COLO668 (cell line): Measurements from ENCODE around the gene GPI.
"Not testable (repeated sequence)": the region's sequence is repeated elsewhere in the genome, so short reads cannot be mapped to it uniquely, and the experiment has no call there.

Experiments used
- DNase-seq: peaks from one replicate; lab custom pipeline; 2025; ENCODE audit not compliant: unreplicated experiment; lab: John Stamatoyannopoulos, UW

GPI gene

DNA sequence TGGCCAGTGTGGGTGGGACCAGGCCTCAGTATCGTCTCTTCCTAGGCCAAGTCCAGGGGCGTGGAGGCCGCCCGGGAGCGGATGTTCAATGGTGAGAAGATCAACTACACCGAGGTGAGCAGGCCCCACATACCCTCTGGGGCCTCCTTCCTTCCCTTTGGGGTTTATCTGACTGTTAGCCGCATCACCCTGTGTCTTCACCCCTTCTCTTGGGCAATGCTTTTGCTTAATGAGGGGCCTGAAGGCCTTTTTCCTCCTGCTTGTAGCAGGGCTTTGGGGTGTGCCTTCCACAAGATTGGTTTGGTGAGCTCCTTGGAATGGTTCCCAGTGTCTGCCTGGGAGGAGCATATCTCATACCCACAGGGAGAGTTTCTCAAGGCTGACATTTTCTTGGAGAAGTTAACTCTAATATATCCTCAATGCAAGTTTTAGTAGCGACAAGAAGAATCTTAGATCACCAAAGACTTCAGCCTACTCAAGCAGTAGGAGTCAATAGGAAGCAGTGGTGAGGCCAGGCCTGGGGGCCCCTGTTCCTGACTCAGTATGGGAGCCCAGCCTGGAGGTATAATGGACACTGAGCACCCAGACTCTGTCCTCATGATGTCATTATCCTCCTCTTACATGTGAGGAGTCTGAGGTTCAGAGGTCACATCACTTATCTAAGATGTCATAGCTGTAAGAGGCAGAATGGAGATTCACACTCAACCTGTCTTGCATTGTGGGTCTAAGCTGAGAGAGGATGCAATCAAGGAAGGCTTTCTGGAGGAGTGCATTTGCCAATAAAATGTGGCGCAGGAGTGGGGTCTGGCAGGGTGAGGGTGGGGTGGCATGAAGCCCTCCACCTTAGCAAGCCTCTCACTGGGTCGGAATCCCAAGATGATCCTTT is 2.0 kb downstream of the GPI start:
- DNase-seq: no peak

DNA sequence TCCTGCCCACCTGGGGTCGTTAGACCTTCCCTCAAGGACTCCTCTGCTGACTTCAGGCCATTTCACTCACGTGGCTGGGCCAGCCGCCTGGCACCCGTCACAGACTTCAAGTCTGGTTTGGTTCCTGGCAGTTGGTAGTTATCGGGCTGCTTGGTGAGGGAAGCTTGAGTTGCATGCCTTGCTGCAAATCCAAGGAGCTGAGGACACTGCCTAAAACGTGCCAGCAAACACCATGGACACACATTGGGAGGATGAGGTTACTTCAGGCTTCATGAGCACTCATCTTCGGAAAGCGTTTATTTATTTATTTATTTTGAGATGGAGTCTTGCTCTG is 2.6 kb downstream of the GPI start:
- DNase-seq: no peak

DNA sequence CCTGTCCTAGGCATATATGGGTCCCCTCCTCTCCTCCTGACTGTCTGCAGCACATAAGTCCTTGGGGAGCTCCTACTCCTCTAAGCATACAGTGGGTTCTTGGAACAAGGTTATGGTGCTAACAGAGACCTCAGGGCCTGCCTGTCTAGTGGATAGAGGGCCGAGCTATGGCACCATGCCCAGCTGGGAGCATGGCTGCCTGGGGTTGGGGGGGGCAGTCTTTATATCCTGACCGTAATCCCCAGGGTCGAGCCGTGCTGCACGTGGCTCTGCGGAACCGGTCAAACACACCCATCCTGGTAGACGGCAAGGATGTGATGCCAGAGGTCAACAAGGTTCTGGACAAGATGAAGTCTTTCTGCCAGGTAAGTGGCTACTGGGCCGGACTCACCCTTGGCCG is 3.3 kb downstream of the GPI start:
- DNase-seq: no peak

DNA sequence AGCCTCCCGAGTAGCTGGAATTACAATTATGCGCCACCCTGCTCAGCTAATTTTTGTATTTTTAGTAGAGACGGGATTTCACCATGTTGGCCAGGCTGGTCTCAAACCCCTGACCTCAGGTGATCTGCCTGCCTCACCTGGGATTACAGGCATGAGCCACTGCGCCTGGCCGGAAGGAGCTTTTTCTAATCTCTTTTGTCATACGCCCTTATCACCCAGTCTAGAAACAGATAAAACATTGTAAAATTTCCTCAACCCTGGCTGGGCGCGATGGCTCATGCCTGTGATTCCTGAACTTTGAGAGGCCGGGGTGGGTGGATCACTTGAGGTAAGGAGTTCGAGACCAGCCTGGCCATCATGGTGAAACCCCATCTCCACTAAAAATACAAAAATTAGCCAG is 4.2 kb downstream of the GPI start:
- DNase-seq: not testable (repeated sequence)

DNA sequence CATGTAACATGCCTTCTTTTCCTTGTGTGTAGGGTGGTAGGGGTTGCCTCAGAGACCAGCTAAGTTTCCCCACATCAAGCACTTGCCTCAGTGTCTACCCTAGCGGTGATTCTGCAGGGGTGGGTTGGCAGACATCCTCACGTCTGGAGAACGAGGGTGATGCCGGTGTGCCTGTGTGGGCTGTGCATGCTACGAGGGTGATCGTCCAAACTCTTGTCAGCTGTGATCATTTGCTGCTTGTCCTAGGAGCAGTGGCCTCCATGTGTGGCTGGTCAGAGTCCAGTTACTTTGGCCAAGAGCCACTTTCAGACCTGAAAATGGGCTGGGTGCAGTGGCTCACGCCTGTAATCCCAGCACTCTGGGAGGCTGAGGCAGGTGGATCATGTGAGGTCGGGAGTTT is 5.1 kb downstream of the GPI start:
- no peak for DNase-seq

DNA sequence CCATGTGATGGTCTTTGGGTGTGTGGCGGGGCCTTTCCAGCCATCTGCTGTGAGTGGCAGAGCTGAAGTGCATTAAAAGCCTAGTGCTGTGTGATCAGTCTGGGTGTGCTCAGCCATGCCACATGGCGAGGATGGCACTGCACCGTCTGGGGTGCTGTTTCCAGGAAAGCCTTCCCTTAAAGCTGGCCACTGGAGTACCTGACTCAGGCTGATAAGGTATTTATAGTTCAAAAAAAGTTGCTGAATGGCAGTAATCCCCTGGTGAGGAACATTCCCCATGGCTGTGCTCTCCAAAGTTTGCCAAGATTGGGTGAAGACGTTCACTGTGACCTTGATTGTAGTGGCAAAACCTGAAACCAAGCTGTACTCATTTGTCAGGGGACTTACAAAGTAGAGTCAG is 6.0 kb downstream of the GPI start:
- no peak for DNase-seq

DNA sequence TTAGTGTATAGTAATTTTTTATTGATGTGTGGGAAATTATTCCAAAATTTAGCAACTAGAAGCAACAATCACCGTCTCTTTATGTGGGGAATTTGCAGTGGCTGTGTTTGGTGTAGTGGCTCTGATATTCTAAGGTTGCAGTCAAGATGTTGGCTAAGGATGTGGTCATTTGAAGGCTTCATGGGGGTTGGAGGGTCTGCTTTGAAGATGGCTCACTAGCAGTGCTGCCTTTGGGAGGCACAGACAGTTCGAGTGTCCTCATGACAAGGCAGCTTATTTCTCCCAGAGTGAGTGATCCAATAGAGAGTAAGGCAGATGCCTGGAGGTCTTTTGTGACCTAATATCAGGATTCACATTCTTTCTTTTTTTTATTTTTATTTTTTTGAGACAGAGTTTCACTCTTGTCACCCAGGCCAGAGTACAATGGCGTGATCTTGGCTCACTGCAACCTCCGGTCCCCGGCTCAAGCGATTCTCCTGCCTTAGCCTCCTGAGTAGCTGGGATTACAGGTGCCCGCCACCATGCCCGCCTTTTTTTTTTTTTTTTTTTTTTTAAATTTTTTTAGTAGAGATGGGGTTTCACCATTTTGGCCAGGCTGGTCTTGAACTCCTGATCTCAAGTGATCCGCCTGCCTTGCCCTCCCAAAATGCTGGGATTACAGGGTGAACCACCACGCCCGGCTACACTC is 8.7 kb downstream of the GPI start:
- no peak for DNase-seq

DNA sequence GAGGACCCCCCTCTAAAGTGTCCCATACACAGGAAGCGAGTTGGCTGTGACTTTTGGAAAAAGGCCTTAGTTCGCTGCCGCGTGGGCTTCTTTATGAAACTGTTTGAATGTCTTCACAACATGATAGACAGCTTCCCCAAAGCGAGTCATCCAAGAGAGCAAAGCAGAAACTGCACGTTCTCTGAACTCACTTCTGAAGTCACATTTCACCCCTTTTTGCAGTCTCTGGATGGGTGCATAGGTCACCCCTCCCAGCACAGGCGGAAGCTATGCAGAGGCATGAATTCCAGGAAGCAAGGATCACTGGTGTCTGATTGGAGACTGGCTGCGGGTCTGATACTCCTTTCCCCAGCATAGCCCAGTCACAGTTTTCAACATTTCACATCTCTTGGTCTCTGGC is 10.6 kb downstream of the GPI start:
- DNase-seq: no peak

DNA sequence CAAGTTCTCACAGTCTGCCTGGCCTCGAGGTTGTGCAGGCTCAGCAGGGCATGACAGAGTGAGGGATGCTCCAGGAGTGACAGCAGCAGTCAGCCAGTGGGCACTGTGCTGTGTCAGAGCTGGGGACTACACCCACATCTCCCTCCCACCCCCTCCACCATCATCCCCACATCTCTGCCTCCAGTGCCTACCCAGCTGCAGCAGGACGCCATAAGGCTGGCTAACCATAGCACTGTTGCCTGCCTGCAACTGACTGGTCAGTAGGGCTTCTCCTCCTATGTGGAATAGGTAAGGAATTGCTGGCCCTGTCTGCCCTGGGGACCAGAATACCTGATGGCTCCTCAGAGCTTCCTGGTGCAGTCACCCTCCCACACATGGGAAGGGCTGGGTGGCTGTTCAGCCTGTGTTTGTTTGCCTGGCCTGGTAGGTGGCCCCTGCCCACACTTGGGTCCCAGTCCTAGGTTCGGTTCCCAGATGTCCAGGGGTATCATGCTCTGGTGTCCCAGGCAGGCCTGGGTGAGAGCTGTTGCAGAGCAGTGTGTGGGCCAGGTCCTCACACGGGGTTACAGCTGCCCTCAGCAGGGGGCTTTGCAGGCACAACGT is 15.7 kb downstream of the GPI start:
- DNase-seq: no peak

DNA sequence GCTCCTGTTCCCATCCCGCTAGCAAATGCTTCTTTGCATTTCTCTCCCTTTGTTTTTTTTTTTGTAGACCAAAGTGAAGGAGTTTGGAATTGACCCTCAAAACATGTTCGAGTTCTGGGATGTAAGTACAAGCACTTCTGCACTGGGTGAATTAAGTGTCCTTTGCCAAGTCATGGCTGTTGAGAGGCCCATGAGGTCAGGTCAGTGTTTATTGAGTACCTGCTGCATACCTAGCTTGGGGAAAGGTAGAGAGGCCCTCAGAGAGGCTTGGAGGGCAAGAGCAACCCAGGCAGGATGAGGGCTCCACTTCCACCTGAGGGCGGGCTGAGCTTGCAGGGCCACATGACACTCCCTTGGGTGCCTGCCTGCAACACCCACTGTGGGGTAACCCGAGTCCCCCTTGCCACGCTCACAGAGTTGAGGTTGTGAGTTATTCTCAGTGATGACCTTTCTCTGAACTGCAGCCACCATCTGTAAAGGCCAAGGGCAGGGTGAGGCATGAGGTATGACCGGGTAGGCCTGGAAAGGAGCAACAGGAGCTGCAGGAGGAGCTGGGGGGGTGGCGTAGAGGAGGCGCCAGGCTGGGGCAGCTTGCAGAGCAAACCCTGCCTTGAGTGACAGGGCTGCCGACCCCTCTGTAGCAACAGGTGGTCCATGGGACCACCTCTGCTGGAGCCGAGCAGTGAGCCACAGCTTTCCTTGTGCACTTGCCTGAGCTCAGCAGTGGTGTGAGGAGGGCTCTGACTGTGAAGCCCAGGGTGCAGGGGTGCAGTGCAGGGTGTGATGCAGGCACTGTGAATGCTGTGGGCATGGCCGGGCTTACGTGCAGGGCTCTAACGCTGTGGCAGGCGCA is 16.6 kb downstream of the GPI start:
- no peak for DNase-seq

DNA sequence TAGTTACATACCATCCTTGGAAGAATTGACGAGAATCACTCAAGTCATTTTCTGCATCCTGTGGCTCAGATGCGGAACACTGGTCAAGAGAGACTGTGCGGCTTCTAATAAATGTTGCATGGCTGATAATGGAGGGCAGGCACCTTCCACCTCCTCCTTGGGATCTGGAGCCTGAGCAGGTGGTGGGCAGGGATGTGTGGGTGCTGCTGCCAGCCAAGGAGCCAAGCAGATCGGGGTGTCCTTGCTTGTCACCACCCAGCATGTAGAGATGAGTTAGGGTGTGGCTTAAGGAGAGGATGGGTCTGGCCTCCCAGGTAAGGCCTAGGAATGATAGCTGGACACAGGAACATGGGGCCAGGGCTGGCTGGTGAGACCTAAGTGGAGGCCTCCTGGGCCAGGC is 17.5 kb downstream of the GPI start:
- no peak for DNase-seq

DNA sequence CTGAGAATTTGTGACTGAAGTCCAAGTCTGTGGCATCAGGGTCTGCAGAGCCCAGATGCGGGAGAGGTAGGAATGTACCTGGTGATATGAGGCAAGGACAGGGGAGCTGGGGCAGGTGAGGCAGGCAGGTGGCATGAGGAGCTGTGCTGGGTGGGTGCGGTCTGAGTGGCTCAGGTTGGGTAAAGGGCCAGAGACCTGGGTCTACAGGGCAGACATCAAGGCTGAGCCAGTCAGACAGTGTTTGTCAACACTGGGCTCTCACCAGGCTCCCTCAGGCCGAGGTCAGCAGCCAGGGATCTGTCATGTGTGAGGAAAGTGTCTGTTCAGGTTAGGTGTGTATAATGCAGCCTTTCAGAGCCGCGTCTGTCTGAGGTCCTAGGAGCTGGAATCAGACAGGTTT is 18.6 kb downstream of the GPI start:
- no peak for DNase-seq

DNA sequence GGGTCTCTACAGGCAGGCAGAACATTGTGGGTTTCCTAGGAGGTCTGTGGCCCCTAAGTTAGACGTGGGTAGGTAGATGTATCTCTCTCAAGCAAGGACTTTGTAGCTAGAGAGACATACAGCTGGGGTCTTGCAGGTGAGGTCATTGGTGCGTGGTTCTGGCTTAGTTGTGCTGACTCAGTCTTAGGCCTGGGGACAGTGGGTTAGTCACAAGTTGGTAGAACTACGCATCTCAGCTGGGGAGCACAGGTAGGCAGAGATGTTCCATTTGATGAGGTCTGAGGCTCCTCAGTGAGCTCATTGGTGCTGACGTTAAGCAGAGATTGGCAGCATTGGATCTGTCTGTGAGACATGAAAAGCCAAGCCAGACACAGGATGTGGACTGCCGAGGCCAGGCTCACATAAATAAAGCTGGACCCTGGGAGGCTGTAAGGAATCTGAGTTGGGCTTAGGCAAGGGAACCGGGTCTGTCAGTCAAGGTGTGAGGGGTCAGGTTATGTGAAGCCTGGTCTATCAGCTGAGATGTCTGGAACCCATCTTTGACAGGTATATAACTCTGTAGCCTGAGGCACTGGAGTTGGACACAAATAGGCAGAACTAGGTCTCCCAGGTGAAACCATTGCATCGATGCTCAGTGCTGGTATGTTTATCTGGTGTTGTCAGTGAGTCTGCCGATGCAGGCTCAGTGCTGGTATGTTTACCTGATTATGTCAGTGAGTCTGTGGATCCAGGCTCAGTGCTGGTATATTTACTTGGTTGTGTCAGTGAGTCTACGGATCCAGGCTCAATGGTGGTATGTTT is 21.8 kb downstream of the GPI start:
- DNase-seq: no peak

DNA sequence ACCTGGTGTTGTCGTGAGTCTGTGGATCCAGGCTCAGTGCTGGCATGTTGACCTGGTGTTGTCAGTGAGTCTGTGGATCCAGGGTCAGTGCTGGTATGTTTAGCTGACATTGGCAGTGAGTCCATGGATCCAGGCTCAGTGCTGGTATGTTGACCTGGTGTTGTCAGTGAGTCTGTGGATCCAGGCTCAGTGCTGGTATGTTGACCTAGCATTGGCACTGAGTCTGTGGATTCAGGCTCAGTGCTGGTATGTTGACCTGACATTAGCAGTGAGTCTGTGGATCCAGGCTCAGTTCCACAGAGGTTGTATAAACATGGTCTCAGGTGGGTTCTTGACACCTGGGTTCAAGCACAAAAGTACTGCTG is 22.4 kb downstream of the GPI start:
- DNase-seq: no peak

DNA sequence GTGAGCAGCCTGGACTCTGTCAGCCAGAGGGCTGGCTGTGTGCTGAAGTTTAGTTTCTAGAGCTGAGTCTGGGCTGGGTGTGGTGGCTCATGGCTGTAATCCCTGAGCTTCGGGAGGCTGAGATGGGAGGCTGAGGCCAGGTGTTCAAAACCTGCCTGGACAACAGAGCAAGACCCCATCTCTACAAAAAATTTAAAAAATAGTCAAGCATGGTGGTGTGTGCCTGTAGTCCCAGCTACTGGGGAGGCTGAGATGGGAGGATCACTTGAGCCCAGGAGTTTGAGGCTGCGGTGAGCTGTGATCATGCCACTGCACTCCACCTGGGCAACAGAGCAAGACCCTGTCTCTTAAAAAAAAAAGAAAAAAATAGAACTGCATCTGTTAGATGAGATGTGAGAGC is 23.7 kb downstream of the GPI start:
- DNase-seq: not testable (repeated sequence)

DNA sequence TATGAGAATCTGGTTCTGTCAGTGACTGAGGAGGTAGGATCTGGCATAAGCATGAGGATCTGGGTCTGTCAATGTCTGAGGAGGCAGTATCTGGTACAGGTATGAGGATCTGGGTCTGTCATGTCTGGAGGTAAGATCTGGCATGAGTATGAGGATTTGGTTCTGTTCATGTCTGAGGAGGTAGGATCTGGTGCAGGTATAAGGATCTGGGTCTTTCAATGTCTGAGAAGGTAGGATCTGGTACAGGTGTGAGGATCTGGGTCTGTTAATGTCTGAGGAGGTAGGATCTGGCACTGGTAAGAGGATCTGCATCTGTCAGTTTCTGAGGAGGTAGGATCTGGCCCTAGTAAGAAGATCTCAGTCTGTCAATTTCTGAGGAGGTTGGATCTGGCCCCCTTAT is 26.8 kb downstream of the GPI start:
- DNase-seq: no peak

DNA sequence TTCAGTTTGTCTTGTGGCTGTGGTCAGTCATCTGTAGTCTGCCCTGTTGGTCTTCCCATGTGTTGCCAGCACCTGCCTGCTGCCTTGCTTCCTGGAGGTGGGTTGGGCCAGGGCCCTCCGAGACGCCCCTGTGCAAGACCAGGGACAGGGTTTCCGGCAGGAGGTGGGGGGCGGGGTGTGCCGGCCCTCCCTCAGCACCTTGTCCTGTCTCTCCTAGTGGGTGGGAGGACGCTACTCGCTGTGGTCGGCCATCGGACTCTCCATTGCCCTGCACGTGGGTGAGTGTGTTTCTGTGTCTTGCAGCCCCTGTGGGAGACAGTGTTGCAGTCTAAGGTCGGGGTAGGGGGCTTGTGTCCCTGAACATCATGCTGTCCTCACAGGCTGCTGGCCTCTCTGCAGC is 28.0 kb downstream of the GPI start:
- no peak for DNase-seq

DNA sequence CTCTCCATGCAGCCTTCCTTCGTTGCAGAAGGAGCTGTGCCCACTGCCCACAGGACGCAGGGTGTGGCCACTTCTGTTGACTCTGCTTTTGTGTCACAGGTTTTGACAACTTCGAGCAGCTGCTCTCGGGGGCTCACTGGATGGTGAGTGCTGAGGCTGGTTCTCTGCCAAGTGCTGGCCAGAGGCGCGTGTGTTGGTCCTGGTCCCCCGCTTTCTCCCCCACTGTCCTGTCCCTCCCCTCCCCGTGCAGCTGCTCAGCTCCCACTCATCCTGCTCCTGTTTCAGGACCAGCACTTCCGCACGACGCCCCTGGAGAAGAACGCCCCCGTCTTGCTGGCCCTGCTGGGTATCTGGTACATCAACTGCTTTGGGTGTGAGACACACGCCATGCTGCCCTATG is 28.6 kb downstream of the GPI start:
- DNase-seq: peak; percentile 3

DNA sequence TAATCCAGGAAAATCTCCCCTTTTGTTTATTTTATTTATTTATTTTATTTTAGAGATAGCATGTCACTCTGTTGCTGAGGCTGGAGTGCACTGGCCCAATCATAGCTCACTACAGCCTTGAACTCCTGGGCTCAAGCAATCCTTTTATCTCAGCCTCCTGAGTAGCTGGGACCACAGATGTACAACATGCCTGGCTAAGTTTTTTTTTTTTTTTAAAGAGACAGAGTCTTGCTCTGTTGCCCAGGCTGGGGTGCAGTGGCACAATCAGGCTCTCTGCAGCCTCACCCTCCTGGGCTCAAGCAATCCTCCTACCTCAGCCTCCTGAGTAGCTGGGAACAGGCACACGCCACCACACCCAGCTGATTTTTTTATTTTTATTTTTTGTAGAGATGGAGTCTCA is 32.9 kb downstream of the GPI start:
- no peak for DNase-seq

DNA sequence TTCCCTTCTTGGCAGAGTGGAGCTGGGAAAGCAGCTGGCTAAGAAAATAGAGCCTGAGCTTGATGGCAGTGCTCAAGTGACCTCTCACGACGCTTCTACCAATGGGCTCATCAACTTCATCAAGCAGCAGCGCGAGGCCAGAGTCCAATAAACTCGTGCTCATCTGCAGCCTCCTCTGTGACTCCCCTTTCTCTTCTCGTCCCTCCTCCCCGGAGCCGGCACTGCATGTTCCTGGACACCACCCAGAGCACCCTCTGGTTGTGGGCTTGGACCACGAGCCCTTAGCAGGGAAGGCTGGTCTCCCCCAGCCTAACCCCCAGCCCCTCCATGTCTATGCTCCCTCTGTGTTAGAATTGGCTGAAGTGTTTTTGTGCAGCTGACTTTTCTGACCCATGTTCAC is 34.9 kb downstream of the GPI start:
- no peak for DNase-seq

DNA sequence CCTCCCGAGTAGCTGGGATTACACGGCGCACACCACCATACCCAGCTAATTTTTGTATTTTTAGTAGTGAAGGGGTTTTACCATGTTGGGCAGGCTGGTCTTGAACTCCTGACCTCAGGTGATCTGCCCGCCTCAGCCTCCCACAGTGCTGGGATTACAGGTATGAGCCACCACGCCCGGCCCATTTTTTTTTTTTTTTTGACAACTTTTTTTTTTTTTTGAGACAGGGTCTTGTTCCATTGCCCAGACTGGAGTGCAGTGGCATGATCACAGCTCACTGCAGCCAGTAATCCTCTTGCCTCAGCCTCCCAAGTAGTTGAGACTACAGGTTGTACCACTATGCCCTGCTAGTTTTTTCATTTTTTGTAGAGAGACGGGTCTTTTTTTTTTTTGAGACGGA is 35.8 kb downstream of the GPI start:
- DNase-seq: not testable (repeated sequence)
